OCI-LY7 (cell line): ENCODE measurements around the gene CRIP1. TPM values are rescaled to one million over a fixed set of nuclear protein-coding genes. Genes with fewer than 3 reads are reported as not detected.

ENCODE experiments used
- BruUV-seq: library from RNA; stranded (reverse); fragments of 400-500 nt; replicated peaks from 2 replicates; lab custom pipeline; 2021; lab: Mats Ljungman, UMichigan
- CTCF ChIA-PET: fragments of 300-600 bp; sonication (Branson Sonifier 250); formaldehyde crosslinking; loops from one replicate; lab custom pipeline; 2022; ENCODE audit warnings: antibody characterized with exemption; ENCODE audit not compliant: unreplicated experiment; lab: Charles Lee
- POLR2A ChIA-PET: fragments of 300-600 bp; sonication (Branson Sonifier 250); formaldehyde crosslinking; loops from one replicate; lab custom pipeline; 2022; ENCODE audit warnings: antibody characterized with exemption; lab: Charles Lee
- DNase-seq: peaks from one replicate; pipeline ENCODE4 v3.0.0-alpha.2; 2015; ENCODE audit warnings: low spot score
- H2AFZ ChIP-seq: fragments of 200-600 bp; sonication (generic), shearing (Covaris generic); 2 replicates; pipeline ENCODE4 v1.6.1; 2014; ENCODE audit warnings: mild to moderate bottlenecking, antibody characterized with exemption, low read length, moderate library complexity
- H3K27ac ChIP-seq: fragments of 200-600 bp; sonication (generic); 2 replicates; pipeline ENCODE4 v1.5.1; 2014; ENCODE audit warnings: mixed run types, low read depth, mild to moderate bottlenecking, moderate library complexity, low read length, inconsistent platforms; ENCODE audit not compliant: poor library complexity, severe bottlenecking
- H3K36me3 ChIP-seq: fragments of 200-600 bp; sonication (generic); 2 replicates; pipeline ENCODE4 v1.6.1; 2014; ENCODE audit warnings: mild to moderate bottlenecking, antibody characterized with exemption, low read length, moderate library complexity, mixed read lengths; ENCODE audit not compliant: insufficient read depth
- H3K4me1 ChIP-seq: fragments of 200-600 bp; sonication (generic); 2 replicates; pipeline ENCODE4 v1.5.1; 2014; ENCODE audit warnings: mild to moderate bottlenecking, low read length; ENCODE audit not compliant: insufficient read depth, poor library complexity, severe bottlenecking
- H3K4me2 ChIP-seq: fragments of 200-600 bp; sonication (generic); 2 replicates; pipeline ENCODE4 v1.6.1; 2014; ENCODE audit warnings: mild to moderate bottlenecking, low read length
- H3K4me3 ChIP-seq: fragments of 200-600 bp; sonication (generic); 2 replicates; pipeline ENCODE4 v1.5.1; 2014; ENCODE audit warnings: mild to moderate bottlenecking, low read depth, low read length; ENCODE audit not compliant: poor library complexity, severe bottlenecking
- H3K79me2 ChIP-seq: fragments of 200-600 bp; sonication (generic); 2 replicates; pipeline ENCODE4 v1.6.1; 2016; ENCODE audit warnings: low read depth, mild to moderate bottlenecking, low read length, moderate library complexity, mixed read lengths; ENCODE audit not compliant: insufficient read depth
- H3K9me2 ChIP-seq: fragments of 200-600 bp; sonication (generic); 2 replicates; pipeline ENCODE4 v1.6.1; 2016; ENCODE audit warnings: mild to moderate bottlenecking, low read length, mixed read lengths; ENCODE audit not compliant: insufficient read depth
- H3K9me3 ChIP-seq: fragments of 200-600 bp; sonication (generic); 2 replicates; pipeline ENCODE4 v1.6.1; 2014; ENCODE audit warnings: mild to moderate bottlenecking, mixed run types, low read length, mixed read lengths
- H4K20me1 ChIP-seq: fragments of 200-600 bp; sonication (generic); 2 replicates; pipeline ENCODE4 v1.6.1; 2014; ENCODE audit warnings: mild to moderate bottlenecking, antibody characterized with exemption, low read length, moderate library complexity, mixed read lengths; ENCODE audit not compliant: insufficient read depth
- EZH2phosphoT487 ChIP-seq: fragments of 200-600 bp; sonication (generic); IDR thresholded peaks from 2 replicates; pipeline ENCODE4 v1.6.1; 2018; ENCODE audit warnings: low read depth, borderline replicate concordance, mild to moderate bottlenecking, mixed run types, antibody characterized with exemption, low read length, moderate library complexity, mixed read lengths
- intact Hi-C: fragments of 100-400 bp; cut with micrococcal nuclease; formaldehyde crosslinking; loops from one replicate; pipeline ENCODE4 v1.10.0; 2022; ENCODE audit not compliant: unreplicated experiment
- total RNA-seq, 2 experiments: library from RNA; depleted of rRNA in 1 of 2; stranded (reverse); fragments of >200 nt in 1 of 2; shearing (Covaris generic) in 1 of 2; gene quantifications; 2 replicates each; pipeline ENCODE4 v1.2.3, GENCODE V29; 2014 to 2022
- TF ChIP-seq, protein P1 (sequence below): fragments of 200-600 bp; sonication (generic); conservative IDR thresholded peaks from 2 replicates; pipeline ENCODE4 v1.5.1; 2014; ENCODE audit warnings: mild to moderate bottlenecking, antibody characterized with exemption, low read length, moderate library complexity, mixed read lengths

Gene CRIP1
- total RNA-seq, 2 experiments from 2014 or later, result 4.6 TPM; not detected in 1

DNA sequence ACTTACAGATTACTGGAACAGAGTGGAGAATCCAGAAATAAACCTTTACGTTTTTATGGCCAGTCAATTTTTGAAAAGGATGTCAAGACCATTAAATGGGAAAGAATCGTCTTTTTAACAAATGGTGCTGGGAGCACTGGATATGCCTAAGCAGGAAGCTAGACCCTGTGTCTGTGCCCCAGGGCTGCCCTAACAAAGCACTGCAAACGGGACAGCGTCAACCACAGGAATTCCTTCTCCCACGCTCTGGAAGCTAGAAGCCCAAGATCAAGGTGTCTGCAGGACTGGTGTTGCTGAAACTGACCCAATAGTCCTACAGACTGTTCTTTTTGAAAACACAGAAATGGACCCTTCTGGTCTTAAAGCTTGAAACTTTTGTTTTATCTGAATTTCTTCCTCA, 30.4 kb downstream of the CRIP1 start:
- Histone ChIP-seq H3K9me3 (no peaks in the 10 kb centered on the region), H3K27ac (no peak overlapping the region), H3K9me2 (no peaks in the 10 kb centered on the region), H3K4me1 (no peaks in the 10 kb centered on the region), H4K20me1 (no peaks in the 10 kb centered on the region), H3K36me3 (no peaks in the 10 kb centered on the region), H2AFZ (no peak overlapping the region), H3K4me3 (no peak overlapping the region), H3K4me2 (no peak overlapping the region), H3K79me2 (no peaks in the 10 kb centered on the region)
- CTCF ChIA-PET, result no interaction called here
- TF ChIP-seq, protein P1, sequence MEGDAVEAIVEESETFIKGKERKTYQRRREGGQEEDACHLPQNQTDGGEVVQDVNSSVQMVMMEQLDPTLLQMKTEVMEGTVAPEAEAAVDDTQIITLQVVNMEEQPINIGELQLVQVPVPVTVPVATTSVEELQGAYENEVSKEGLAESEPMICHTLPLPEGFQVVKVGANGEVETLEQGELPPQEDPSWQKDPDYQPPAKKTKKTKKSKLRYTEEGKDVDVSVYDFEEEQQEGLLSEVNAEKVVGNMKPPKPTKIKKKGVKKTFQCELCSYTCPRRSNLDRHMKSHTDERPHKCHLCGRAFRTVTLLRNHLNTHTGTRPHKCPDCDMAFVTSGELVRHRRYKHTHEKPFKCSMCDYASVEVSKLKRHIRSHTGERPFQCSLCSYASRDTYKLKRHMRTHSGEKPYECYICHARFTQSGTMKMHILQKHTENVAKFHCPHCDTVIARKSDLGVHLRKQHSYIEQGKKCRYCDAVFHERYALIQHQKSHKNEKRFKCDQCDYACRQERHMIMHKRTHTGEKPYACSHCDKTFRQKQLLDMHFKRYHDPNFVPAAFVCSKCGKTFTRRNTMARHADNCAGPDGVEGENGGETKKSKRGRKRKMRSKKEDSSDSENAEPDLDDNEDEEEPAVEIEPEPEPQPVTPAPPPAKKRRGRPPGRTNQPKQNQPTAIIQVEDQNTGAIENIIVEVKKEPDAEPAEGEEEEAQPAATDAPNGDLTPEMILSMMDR, result no peak
- TF ChIP-seq EZH2phosphoT487, result no peak
- no TSS peak for BruUV-seq
- POLR2A ChIA-PET, result no interaction called here
- intact Hi-C loops, result no loop called here
- DNase-seq, result no peak

DNA sequence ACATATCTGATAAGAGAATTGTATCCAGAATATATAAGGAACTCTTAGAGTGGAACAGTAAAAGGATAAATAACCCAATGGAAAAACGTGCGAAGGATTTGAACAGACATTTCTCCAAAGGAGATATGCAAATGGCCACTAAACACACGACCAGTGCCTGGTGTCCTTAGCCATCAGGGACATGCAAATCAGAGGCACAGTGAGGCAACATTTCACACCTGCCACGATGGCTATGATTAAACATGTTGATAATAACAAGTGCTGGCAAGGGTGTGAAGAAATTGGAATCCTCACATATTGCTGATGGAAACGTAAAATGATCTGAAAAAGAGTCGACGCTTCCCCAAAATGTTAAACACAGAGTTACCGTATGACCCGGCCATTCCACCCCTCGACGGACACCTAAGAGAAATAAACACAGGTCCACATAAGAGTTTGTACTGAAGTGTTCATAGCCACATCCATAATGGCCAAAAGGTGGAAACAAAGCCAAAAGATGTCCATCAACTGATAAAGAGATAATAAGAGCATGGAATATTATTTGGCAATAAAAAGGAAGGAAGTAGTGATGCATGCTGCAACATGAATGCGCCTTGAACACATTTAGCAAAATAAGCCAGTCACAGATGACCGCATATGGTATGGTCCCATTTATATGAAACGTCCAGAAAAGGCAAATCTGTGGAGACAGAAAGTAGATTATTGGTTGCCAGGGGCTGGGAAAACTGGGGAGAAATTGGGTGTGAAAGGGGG, 33.4 kb downstream of the CRIP1 start:
- Histone ChIP-seq H4K20me1 (no peaks in the 10 kb centered on the region), H3K27ac (no peak overlapping the region), H2AFZ (no peak overlapping the region), H3K36me3 (no peaks in the 10 kb centered on the region), H3K4me1 (no peaks in the 10 kb centered on the region), H3K79me2 (no peaks in the 10 kb centered on the region), H3K9me2 (no peaks in the 10 kb centered on the region), H3K4me3 (no peak overlapping the region), H3K9me3 (no peaks in the 10 kb centered on the region), H3K4me2 (no peak overlapping the region)
- no peak for DNase-seq
- no TSS peak for BruUV-seq
- POLR2A ChIA-PET, result interaction anchor here (0.6 kb wide), 2 partner anchors 52 to 211 kb away, joined by 3 to 5 read pairs; no protein-coding TSS in a partner anchor
- intact Hi-C loops, result no loop called here
- TF ChIP-seq, protein P1, result no peak
- TF ChIP-seq EZH2phosphoT487, result no peak
- CTCF ChIA-PET, result no interaction called here

DNA sequence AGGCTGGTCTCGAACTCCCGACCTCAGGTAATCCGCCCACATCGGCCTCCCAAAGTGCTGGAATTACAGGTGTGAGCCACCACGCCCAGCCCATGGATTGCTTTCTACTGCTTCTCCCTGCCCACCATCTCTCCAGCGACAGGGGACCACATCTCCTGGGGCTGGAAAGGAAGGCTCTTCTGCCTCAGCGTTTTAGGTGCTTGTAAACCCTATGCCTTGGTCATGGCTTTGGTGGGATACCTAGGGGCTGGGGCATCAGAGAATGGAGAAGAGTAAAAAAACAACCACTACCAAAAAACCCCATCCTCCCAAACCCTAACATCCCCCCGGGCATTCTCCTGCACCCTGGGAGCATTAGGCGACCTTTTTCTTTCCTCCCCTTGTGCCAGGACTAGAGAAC, 38.6 kb downstream of the CRIP1 start:
- no peaks in the 10 kb centered on the region for H3K9me2 ChIP-seq
- H3K79me2 ChIP-seq, result no peaks in the 10 kb centered on the region
- no peak overlapping the region for H3K4me3 ChIP-seq
- H3K4me1 ChIP-seq, result peaks cover 22% of the 10 kb centered on the region
- no TSS peak for BruUV-seq
- DNase-seq, result no peak
- no peak overlapping the region for H3K27ac ChIP-seq
- TF ChIP-seq EZH2phosphoT487, result no peak
- TF ChIP-seq, protein P1, result no peak
- no peaks in the 10 kb centered on the region for H3K36me3 ChIP-seq
- no peak overlapping the region for H2AFZ ChIP-seq
- POLR2A ChIA-PET, result no interaction called here
- intact Hi-C loops, result no loop called here
- H3K9me3 ChIP-seq, result no peaks in the 10 kb centered on the region
- H3K4me2 ChIP-seq, result no peak overlapping the region
- CTCF ChIA-PET, result no interaction called here
- H4K20me1 ChIP-seq, result no peaks in the 10 kb centered on the region
